ENCODE data around the gene DCLK1. TPM values are rescaled to one million over a fixed set of nuclear protein-coding genes. Genes with fewer than 3 reads are reported as not detected.
A peak's percentile ranks its signal among the peaks of the same experiment; 100 is the strongest.

The DCLK1 gene
- total RNA-seq, 1 donor from 2014 or later: 9.1 TPM

GRCh38 chr13:35916146-35916545, 215.0 kb downstream of the DCLK1 start:
- H3K4me1 Mint-ChIP-seq (ENCODE audit: unreplicated experiment): peaks cover 41% of the 10 kb centered on the region
- no peak for TF ChIP-seq CTCF (IDR thresholded peaks at IDR 0.05)
- H3K27ac Mint-ChIP-seq (ENCODE audit: unreplicated experiment): peak overlapping the region; percentile 40
- no peaks in the 10 kb centered on the region for H3K27me3 Mint-ChIP-seq (ENCODE audit: unreplicated experiment)
- no peak for DNase-seq (ENCODE audit: extremely low spot score, unreplicated experiment)
- no peak overlapping the region for H3K4me3 Mint-ChIP-seq (ENCODE audit: unreplicated experiment)
- H3K36me3 Mint-ChIP-seq (ENCODE audit: unreplicated experiment): no peaks in the 10 kb centered on the region
- no peaks in the 10 kb centered on the region for H3K9me3 Mint-ChIP-seq (ENCODE audit: unreplicated experiment)

- Mint-ChIP-seq H3K4me1 (ENCODE audit: unreplicated experiment) (peaks cover 37% of the 10 kb centered on the region), H3K27me3 (ENCODE audit: unreplicated experiment) (no peaks in the 10 kb centered on the region), H3K36me3 (ENCODE audit: unreplicated experiment) (no peaks in the 10 kb centered on the region), H3K9me3 (ENCODE audit: unreplicated experiment) (no peaks in the 10 kb centered on the region), H3K4me3 (ENCODE audit: unreplicated experiment) (no peak overlapping the region), H3K27ac (ENCODE audit: unreplicated experiment) (no peak overlapping the region)
- TF ChIP-seq CTCF (IDR thresholded peaks at IDR 0.05): no peak
- no peak for DNase-seq (ENCODE audit: extremely low spot score, unreplicated experiment)
Observed at GRCh38 chr13:35914662-35915061, 216.5 kb downstream of the DCLK1 start.

GRCh38 chr13:35912841-35913240, 218.3 kb downstream of the DCLK1 start:
- Mint-ChIP-seq H3K4me3 (ENCODE audit: unreplicated experiment) (no peak overlapping the region), H3K36me3 (ENCODE audit: unreplicated experiment) (no peaks in the 10 kb centered on the region), H3K27ac (ENCODE audit: unreplicated experiment) (no peak overlapping the region), H3K4me1 (ENCODE audit: unreplicated experiment) (peaks cover 22% of the 10 kb centered on the region), H3K9me3 (ENCODE audit: unreplicated experiment) (no peaks in the 10 kb centered on the region), H3K27me3 (ENCODE audit: unreplicated experiment) (no peaks in the 10 kb centered on the region)
- no peak for TF ChIP-seq CTCF (IDR thresholded peaks at IDR 0.05)
- DNase-seq (ENCODE audit: extremely low spot score, unreplicated experiment): no peak

GRCh38 chr13:35909837-35910540, 221.2 kb downstream of the DCLK1 start:
- peaks cover 4% of the 10 kb centered on the region for H3K4me1 Mint-ChIP-seq (ENCODE audit: unreplicated experiment)
- no peak overlapping the region for H3K4me3 Mint-ChIP-seq (ENCODE audit: unreplicated experiment)
- H3K27me3 Mint-ChIP-seq (ENCODE audit: unreplicated experiment): no peaks in the 10 kb centered on the region
- H3K9me3 Mint-ChIP-seq (ENCODE audit: unreplicated experiment): no peaks in the 10 kb centered on the region
- no peak for TF ChIP-seq CTCF (IDR thresholded peaks at IDR 0.05)
- H3K27ac Mint-ChIP-seq (ENCODE audit: unreplicated experiment): no peak overlapping the region
- DNase-seq (ENCODE audit: extremely low spot score, unreplicated experiment): no peak
- no peaks in the 10 kb centered on the region for H3K36me3 Mint-ChIP-seq (ENCODE audit: unreplicated experiment)

- H3K9me3 Mint-ChIP-seq (ENCODE audit: unreplicated experiment): no peaks in the 10 kb centered on the region
- no peaks in the 10 kb centered on the region for H3K4me1 Mint-ChIP-seq (ENCODE audit: unreplicated experiment)
- no peak for DNase-seq (ENCODE audit: extremely low spot score, unreplicated experiment)
- no peak overlapping the region for H3K27ac Mint-ChIP-seq (ENCODE audit: unreplicated experiment)
- H3K27me3 Mint-ChIP-seq (ENCODE audit: unreplicated experiment): no peaks in the 10 kb centered on the region
- TF ChIP-seq CTCF (IDR thresholded peaks at IDR 0.05): no peak
- H3K36me3 Mint-ChIP-seq (ENCODE audit: unreplicated experiment): no peaks in the 10 kb centered on the region
- H3K4me3 Mint-ChIP-seq (ENCODE audit: unreplicated experiment): no peak overlapping the region
Observed at GRCh38 chr13:35909091-35909490, 222.1 kb downstream of the DCLK1 start.
